Neuronal stem cell (in vitro differentiated cells): Measurements from ENCODE around the gene IGF2BP3.

Experiments
- DNase-seq: peaks from one replicate; pipeline ENCODE4 v3.0.0-alpha.2; 2013; ENCODE audit warnings: low spot score
- H2AFZ ChIP-seq: one replicate; pipeline ENCODE4 v1.6.1; 2013; ENCODE audit warnings: mild to moderate bottlenecking, low read length, inconsistent platforms
- H2AK5ac ChIP-seq: 2 replicates; pipeline ENCODE4 v1.6.1; 2013; ENCODE audit warnings: low read depth, mild to moderate bottlenecking, inconsistent platforms, low read length, moderate library complexity, mixed read lengths
- H2BK120ac ChIP-seq: 2 replicates; pipeline ENCODE4 v1.6.1; 2013; ENCODE audit warnings: low read depth, mild to moderate bottlenecking, inconsistent platforms, low read length, moderate library complexity, mixed read lengths
- H2BK12ac ChIP-seq: one replicate; pipeline ENCODE4 v1.6.1; 2013; ENCODE audit warnings: low read length, inconsistent platforms
- H2BK15ac ChIP-seq: 2 replicates; pipeline ENCODE4 v1.6.1; 2013; ENCODE audit warnings: mild to moderate bottlenecking, low read length, inconsistent platforms, mixed read lengths
- H2BK5ac ChIP-seq: one replicate; pipeline ENCODE4 v1.6.1; 2013; ENCODE audit warnings: inconsistent platforms, mild to moderate bottlenecking, low read length, moderate library complexity
- H3K14ac ChIP-seq: one replicate; pipeline ENCODE4 v1.6.1; 2013; ENCODE audit warnings: low read length, inconsistent platforms
- H3K18ac ChIP-seq: 2 replicates; pipeline ENCODE4 v1.6.1; 2013; ENCODE audit warnings: low read length, inconsistent platforms
- H3K23ac ChIP-seq: 2 replicates; pipeline ENCODE4 v1.6.1; 2013; ENCODE audit warnings: low read depth, mild to moderate bottlenecking, mixed read lengths, low read length, inconsistent platforms; ENCODE audit not compliant: poor library complexity
- H3K27ac ChIP-seq: replicated peaks from 3 replicates; pipeline ENCODE4 v1.5.1; 2013; ENCODE audit warnings: low read length, inconsistent platforms
- H3K27me3 ChIP-seq, 3 experiments: 2 replicates each; pipeline ENCODE4 v1.6.1; 2013; ENCODE audit warnings: low read length in 3 of 3, mild to moderate bottlenecking in 2 of 3, inconsistent platforms in 1 of 3, low read depth in 1 of 3, mixed read lengths in 1 of 3, moderate library complexity in 1 of 3; ENCODE audit not compliant: control insufficient read depth in 3 of 3, insufficient read depth in 3 of 3
- H3K36me3 ChIP-seq, 2 donors: replicated peaks in 1 of 2; 2 replicates each; pipeline ENCODE4 v1.6.1; 2013; ENCODE audit warnings: low read length in 2 of 2; ENCODE audit not compliant: control insufficient read depth in 2 of 2, insufficient read depth in 2 of 2
- H3K4ac ChIP-seq: 2 replicates; pipeline ENCODE4 v1.6.1; 2013; ENCODE audit warnings: inconsistent platforms, mild to moderate bottlenecking, low read length, moderate library complexity
- H3K4me1 ChIP-seq, 2 donors: 1 replicate in 1 of 2; 2 replicates in 1 of 2; pipeline ENCODE4 v1.6.1; 2013; ENCODE audit warnings: low read length in 2 of 2, low read depth in 1 of 2; ENCODE audit not compliant: control insufficient read depth in 2 of 2, insufficient read depth in 1 of 2
- H3K4me2 ChIP-seq: one replicate; pipeline ENCODE4 v1.6.1; 2013; ENCODE audit warnings: mild to moderate bottlenecking, low read length, inconsistent platforms; ENCODE audit not compliant: insufficient read depth, poor library complexity, severe bottlenecking
- H3K4me3 ChIP-seq, 2 donors: 2 replicates each; pipeline ENCODE4 v1.5.1; 2013; ENCODE audit warnings: low read length in 2 of 2, mild to moderate bottlenecking in 2 of 2, inconsistent platforms in 1 of 2, moderate library complexity in 1 of 2
- H3K79me1 ChIP-seq: one replicate; pipeline ENCODE4 v1.6.1; 2013; ENCODE audit warnings: low read depth, mild to moderate bottlenecking, inconsistent platforms, low read length, moderate library complexity
- H3K9ac ChIP-seq: one replicate; pipeline ENCODE4 v1.6.1; 2013; ENCODE audit warnings: mild to moderate bottlenecking, low read depth, low read length, inconsistent platforms; ENCODE audit not compliant: poor library complexity
- H3K9me3 ChIP-seq, 2 donors: replicated peaks in 1 of 2; 2 replicates each; pipeline versions ENCODE3 to v1.6.1; 2013; ENCODE audit warnings: low read length in 2 of 2, mild to moderate bottlenecking in 2 of 2, inconsistent platforms in 1 of 2, low read depth in 1 of 2, mixed read lengths in 1 of 2, moderate library complexity in 1 of 2; ENCODE audit not compliant: control insufficient read depth in 2 of 2, insufficient read depth in 1 of 2
- H4K8ac ChIP-seq: one replicate; pipeline ENCODE4 v1.6.1; 2013; ENCODE audit warnings: low read depth, mild to moderate bottlenecking, inconsistent platforms, low read length, moderate library complexity
- H4K91ac ChIP-seq: one replicate; pipeline ENCODE4 v1.6.1; 2013; ENCODE audit warnings: low read length, low read depth, mild to moderate bottlenecking, inconsistent platforms; ENCODE audit not compliant: poor library complexity
- WGBS, 2 donors: extraction: QIAGEN DNeasy Blood & Tissue Kit; methylation state at CpG; one replicate each; pipeline ENCODE4 v1.1.7; 2013; ENCODE audit warnings: missing lambda C conversion rate in 2 of 2, mixed read lengths in 1 of 2; ENCODE audit not compliant: insufficient read length in 2 of 2, insufficient replicate concordance in 1 of 2; ENCODE audit errors: extremely low coverage in 2 of 2; 5-methylcytosine and 5-hydroxymethylcytosine counted together

The IGF2BP3 gene

DNA sequence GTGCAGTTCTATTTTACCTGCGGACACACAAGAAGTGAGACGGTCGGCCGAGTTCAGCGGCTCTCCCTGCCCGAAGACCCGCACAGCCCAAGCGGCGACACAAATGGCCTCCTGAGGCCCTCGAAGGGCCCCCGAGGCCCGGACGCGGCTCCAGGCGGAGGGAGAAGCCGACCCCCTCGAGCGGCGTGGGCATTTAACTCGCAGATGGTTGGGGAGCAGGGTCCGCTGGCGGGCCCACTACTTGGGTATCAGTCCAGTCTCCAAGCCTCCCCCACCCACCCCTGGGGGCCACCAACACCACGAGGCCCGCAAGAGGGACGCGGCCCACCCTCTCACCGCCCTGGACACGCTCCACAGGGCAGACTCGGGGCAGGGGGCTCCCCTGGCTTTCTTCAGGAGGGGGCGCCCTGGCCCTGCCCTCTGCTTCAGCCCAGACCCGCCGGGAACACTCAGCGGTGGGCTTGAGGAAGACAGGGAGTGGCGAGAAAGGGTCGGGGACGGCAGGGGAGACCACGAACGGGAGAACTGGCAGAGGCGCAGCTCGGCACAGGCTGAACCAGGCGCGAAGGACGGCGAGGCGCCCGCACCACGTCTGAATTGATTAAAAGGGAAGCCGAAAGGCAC is 1.7 kb downstream of the IGF2BP3 start:
- H3K27me3 ChIP-seq: no peaks in the 10 kb centered on the region

DNA sequence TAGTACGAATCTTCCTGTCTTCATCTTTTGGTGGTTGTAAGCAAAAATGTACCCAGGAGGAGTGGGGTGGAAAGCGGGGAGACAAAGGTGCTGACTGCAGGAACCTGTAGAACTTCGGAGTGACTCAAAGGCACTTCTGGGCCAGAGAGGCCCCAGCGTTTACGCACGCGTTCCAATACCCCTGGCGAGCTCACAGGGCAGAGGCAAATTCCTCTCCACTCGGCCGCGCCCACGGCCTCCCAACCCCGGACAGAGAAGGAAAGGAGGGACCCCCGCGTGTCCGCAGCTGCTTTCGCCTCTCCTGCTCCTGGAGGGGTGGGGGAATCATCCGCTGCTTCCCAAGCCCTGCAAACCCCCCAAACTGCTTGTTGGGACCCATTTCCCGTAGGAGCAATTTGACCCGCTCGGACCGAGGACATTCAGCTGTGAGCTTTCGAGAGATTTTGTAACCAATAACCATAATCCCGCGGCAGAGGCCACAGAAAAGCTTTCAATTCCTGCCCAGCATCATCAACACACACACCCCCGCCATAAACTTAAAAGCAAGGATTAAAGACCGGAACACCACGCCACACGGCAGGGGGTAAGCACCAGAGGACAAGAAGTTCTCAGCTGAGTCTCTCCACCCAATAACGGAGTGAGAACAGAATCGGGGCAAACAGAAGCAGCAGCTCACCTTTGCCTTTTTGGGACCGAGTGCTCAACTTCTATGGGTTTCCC is 2.3 kb downstream of the IGF2BP3 start:
- peak overlapping the region; percentile 97 for H3K27ac ChIP-seq
- no peak overlapping the region for H3K4ac ChIP-seq
- peak overlapping the region; percentile 100 for H3K9ac ChIP-seq
- H3K4me2 ChIP-seq: peak overlapping the region; percentile 80
- no peak overlapping the region for H2AFZ ChIP-seq
- peaks cover 1 to 43% of the 10 kb centered on the region in 2 donors for H3K36me3 ChIP-seq
- peak overlapping the region; percentile 89 to 93 for H3K4me3 ChIP-seq
- no peak overlapping the region for H4K91ac ChIP-seq
- H3K9me3 ChIP-seq: no peaks in the 10 kb centered on the region
- H2BK12ac ChIP-seq: no peak overlapping the region
- H3K4me1 ChIP-seq: peaks cover 11 to 17% of the 10 kb centered on the region in 2 donors
- no peak overlapping the region for H2BK15ac ChIP-seq
- H2BK5ac ChIP-seq: peak overlapping the region; percentile 54
- H4K8ac ChIP-seq: no peak overlapping the region
- peak overlapping the region; percentile 78 for H3K14ac ChIP-seq
- no peak overlapping the region for H3K23ac ChIP-seq
- no peak overlapping the region for H2AK5ac ChIP-seq
- no peak overlapping the region for H2BK120ac ChIP-seq
- H3K27me3 ChIP-seq: no peaks in the 10 kb centered on the region
- H3K18ac ChIP-seq: peak overlapping the region; percentile 98
- no CpG with 5 or more reads among the region's 32 CpGs for WGBS, 2 donors
- DNase-seq: peak; percentile 58
- peaks cover 5% of the 10 kb centered on the region for H3K79me1 ChIP-seq

More for the DNA sequence above, 1.7 kb downstream of the IGF2BP3 start:
- peaks cover 12 to 15% of the 10 kb centered on the region in 2 donors for H3K4me1 ChIP-seq
- H4K8ac ChIP-seq: no peak overlapping the region
- H3K9ac ChIP-seq: peak overlapping the region; percentile 100
- no CpG with 5 or more reads among the region's 48 CpGs for WGBS, 2 donors
- H3K36me3 ChIP-seq: peaks cover 1 to 36% of the 10 kb centered on the region in 2 donors
- H3K23ac ChIP-seq: peak overlapping the region; percentile 86
- H2BK5ac ChIP-seq: peak overlapping the region; percentile 99
- H2AFZ ChIP-seq: no peak overlapping the region
- no peak overlapping the region for H4K91ac ChIP-seq
- peak overlapping the region; percentile 96 for H2BK120ac ChIP-seq
- H3K4me3 ChIP-seq: peak overlapping the region; percentile 89 to 93
- H3K14ac ChIP-seq: peak overlapping the region; percentile 89
- peak overlapping the region; percentile 98 for H3K18ac ChIP-seq
- H2BK15ac ChIP-seq: peak overlapping the region; percentile 99
- H2BK12ac ChIP-seq: peak overlapping the region; percentile 73
- H3K27ac ChIP-seq: peak overlapping the region; percentile 97
- peak overlapping the region; percentile 84 for H3K4ac ChIP-seq
- no peaks in the 10 kb centered on the region for H3K9me3 ChIP-seq
- H3K4me2 ChIP-seq: peak overlapping the region; percentile 80
- peak overlapping the region; percentile 81 for H2AK5ac ChIP-seq
- H3K79me1 ChIP-seq: peaks cover 5% of the 10 kb centered on the region
- no peak for DNase-seq

DNA sequence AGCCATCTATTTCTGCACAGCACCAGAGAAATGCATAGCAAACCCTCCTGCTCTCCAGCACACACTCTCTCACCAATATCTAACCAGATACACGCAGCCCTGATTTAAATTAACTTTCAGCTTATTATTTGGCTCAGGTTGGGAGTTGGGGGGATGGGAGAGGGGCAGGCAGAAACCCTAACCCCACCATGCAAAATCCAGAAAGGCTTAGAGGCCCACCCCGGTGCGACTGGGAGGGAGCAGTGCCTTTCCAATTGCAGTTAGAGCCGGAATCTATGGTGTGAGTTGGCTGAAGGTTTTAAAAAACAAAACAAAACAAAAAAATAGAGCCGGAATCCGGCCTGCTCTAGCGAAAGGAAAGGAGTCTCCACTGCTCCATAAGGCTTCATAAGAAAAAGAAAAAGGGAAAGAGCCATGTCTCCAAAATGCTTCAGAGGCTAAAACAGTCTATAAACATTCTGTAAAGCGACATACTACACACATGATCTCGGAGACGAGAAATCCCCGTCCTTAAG is 2.9 kb downstream of the IGF2BP3 start:
- H2BK12ac ChIP-seq: no peak overlapping the region
- H3K4ac ChIP-seq: no peak overlapping the region
- H3K27me3 ChIP-seq: no peaks in the 10 kb centered on the region
- no peak overlapping the region for H3K23ac ChIP-seq
- H2AFZ ChIP-seq: no peak overlapping the region
- H3K14ac ChIP-seq: no peak overlapping the region
- H4K91ac ChIP-seq: no peak overlapping the region
- H2AK5ac ChIP-seq: no peak overlapping the region
- DNase-seq: no peak
- H3K4me2 ChIP-seq: peak overlapping the region; percentile 80
- H3K4me3 ChIP-seq: peak overlapping the region; percentile 89 to 93
- peak overlapping the region; percentile 40 for H3K27ac ChIP-seq
- H3K18ac ChIP-seq: no peak overlapping the region
- no peak overlapping the region for H2BK5ac ChIP-seq
- WGBS, 2 donors: no CpG with 5 or more reads among the region's 11 CpGs
- no peak overlapping the region for H2BK120ac ChIP-seq
- H3K36me3 ChIP-seq: peaks cover 1 to 48% of the 10 kb centered on the region in 2 donors
- no peak overlapping the region for H4K8ac ChIP-seq
- no peaks in the 10 kb centered on the region for H3K9me3 ChIP-seq
- no peak overlapping the region for H2BK15ac ChIP-seq
- peaks cover 5% of the 10 kb centered on the region for H3K79me1 ChIP-seq
- peaks cover 10 to 17% of the 10 kb centered on the region in 2 donors for H3K4me1 ChIP-seq
- H3K9ac ChIP-seq: peak overlapping the region; percentile 75

DNA sequence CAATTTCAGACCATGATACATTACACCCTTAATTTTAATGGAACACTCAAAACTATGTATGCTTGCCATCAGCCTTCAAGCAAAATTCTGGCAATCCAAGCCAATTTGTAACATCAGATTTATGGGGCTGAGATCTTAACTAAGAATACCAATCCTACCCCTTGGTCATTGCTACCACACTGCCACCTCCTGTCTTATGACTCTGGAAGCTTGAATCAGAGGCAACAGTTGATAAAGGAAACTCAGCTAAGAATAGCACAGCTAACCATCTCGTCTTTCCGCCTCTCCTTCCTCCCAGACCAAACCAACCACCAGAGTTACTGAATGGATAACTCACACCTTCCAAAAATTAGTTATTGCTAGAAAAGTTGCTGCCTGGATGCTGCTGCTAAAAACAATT is 7.4 kb downstream of the IGF2BP3 start:
- no peak overlapping the region for H4K8ac ChIP-seq
- no peak overlapping the region for H3K23ac ChIP-seq
- H3K9ac ChIP-seq: no peak overlapping the region
- DNase-seq: no peak
- H2AK5ac ChIP-seq: no peak overlapping the region
- no peak overlapping the region for H2BK12ac ChIP-seq
- H3K14ac ChIP-seq: no peak overlapping the region
- H2BK120ac ChIP-seq: no peak overlapping the region
- no peak overlapping the region for H3K4ac ChIP-seq
- peaks cover 6 to 91% of the 10 kb centered on the region in 2 donors for H3K36me3 ChIP-seq
- H3K18ac ChIP-seq: no peak overlapping the region
- H3K79me1 ChIP-seq: no peaks in the 10 kb centered on the region
- H3K9me3 ChIP-seq: peaks cover 0 to 10% of the 10 kb centered on the region in 2 donors
- no peak overlapping the region for H3K4me3 ChIP-seq
- H2AFZ ChIP-seq: no peak overlapping the region
- no CpG with 5 or more reads among the region's 2 CpGs for WGBS, 2 donors
- H2BK5ac ChIP-seq: no peak overlapping the region
- H3K4me2 ChIP-seq: no peak overlapping the region
- no peak overlapping the region for H4K91ac ChIP-seq
- H3K4me1 ChIP-seq: peaks cover 10 to 17% of the 10 kb centered on the region in 2 donors
- no peaks in the 10 kb centered on the region for H3K27me3 ChIP-seq
- H2BK15ac ChIP-seq: no peak overlapping the region
- H3K27ac ChIP-seq: no peak overlapping the region
